ENCODE measurements around the gene TNFRSF4.

The TNFRSF4 gene

DNA sequence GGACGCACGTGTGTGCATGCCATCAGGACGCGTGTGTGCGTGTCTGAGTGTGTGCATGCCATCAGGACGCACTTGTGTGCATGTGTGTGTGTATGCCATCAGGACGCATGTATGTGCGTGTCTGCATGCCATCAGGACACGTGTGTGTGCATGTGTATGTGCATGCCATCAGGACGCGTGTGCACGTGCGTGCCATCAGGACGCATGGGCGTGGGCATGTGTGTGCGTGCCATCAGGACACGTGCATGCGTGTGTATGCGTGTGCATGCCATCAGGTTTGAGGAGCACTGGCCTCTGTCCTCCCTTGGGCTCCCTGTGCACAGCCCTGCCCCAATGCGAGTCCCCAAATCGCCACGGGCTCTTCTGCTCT lies 45.2 kb upstream of the TNFRSF4 start:
- Histone ChIP-seq H3K9me2 (replicated peaks; ENCODE audit: low read depth, low read length) (no peaks in the 10 kb centered on the region), H3K9me3 (ENCODE audit: insufficient read depth, low read depth, low read length) (no peaks in the 10 kb centered on the region), H3F3A (ENCODE audit: low read depth) (no peaks in the 10 kb centered on the region), H3K27me3 (ENCODE audit: insufficient read depth, low read length, poor library complexity, severe bottlenecking) (no peaks in the 10 kb centered on the region), H3K4me2 (ENCODE audit: low read depth, low read length, poor library complexity, severe bottlenecking) (no peak overlapping the region), H3K9ac (ENCODE audit: low read depth, low read length, poor library complexity, severe bottlenecking) (no peak overlapping the region), H3K36me3 (ENCODE audit: insufficient read depth, low read length) (peaks cover 32% of the 10 kb centered on the region; the same call in 1 of the 2 replicates), H4K20me1 (ENCODE audit: insufficient read depth, low read length, poor library complexity, severe bottlenecking) (no peaks in the 10 kb centered on the region), H3K4me3 (ENCODE audit: low read length, poor library complexity, severe bottlenecking) (no peak overlapping the region), H3K4me1 (ENCODE audit: insufficient read depth, low read length, poor library complexity, severe bottlenecking) (no peaks in the 10 kb centered on the region), H3K79me2 (ENCODE audit: insufficient read depth, low read length) (peaks cover 4% of the 10 kb centered on the region; the same call in 1 of the 2 replicates), H2AFZ (ENCODE audit: low read length) (no peak overlapping the region)
- no peak for TF ChIP-seq EZH2phosphoT487 (IDR thresholded peaks at IDR 0.05; ENCODE audit: borderline replicate concordance)
- TF ChIP-seq, protein P1, sequence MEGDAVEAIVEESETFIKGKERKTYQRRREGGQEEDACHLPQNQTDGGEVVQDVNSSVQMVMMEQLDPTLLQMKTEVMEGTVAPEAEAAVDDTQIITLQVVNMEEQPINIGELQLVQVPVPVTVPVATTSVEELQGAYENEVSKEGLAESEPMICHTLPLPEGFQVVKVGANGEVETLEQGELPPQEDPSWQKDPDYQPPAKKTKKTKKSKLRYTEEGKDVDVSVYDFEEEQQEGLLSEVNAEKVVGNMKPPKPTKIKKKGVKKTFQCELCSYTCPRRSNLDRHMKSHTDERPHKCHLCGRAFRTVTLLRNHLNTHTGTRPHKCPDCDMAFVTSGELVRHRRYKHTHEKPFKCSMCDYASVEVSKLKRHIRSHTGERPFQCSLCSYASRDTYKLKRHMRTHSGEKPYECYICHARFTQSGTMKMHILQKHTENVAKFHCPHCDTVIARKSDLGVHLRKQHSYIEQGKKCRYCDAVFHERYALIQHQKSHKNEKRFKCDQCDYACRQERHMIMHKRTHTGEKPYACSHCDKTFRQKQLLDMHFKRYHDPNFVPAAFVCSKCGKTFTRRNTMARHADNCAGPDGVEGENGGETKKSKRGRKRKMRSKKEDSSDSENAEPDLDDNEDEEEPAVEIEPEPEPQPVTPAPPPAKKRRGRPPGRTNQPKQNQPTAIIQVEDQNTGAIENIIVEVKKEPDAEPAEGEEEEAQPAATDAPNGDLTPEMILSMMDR (conservative IDR thresholded peaks at IDR 0.05; ENCODE audit: low read length), result no peak

DNA sequence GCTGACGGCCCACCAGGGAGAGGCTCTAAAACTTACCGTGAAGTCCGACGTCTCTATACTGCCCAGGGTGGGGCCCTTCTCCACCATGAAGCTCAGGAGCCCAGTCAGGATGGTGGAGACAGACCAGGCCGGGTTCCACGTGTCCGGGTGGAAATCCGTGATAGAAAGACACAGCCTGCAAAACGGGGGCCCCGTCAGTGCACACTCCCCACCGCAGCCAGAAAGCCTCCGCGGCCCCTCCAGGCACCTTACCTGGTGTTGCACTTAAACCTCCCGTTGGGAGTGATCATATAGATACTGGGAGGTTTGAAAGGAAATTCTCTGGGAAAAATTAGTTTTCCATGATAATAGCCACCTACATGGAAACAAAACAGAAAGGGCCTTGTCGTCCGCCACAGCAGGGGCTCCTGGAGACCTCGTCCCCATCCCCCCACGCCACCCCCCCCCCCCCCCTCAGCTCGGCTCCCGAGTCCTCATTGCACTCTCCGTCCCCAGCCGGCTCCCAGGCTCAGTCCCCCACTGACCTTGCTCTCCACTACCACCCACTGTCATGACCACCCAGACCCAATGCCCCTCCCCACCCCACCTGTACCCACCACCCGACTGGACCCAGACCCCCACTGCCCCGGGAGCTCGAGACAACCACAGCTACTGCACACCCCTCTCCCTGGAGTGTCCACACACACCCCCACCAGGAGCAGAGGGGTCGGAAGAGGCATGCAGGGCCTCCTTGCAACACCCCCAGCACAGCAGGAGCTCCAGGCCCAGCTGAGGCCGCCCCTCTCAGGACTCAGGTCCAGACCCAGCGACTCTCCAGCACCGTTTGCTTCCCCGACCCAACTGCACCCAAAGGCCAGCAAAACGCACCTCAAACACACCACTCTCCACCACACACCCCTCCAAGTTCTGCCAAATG lies 43.3 kb upstream of the TNFRSF4 start:
- H3K27me3 ChIP-seq (ENCODE audit: insufficient read depth, low read length, poor library complexity, severe bottlenecking), result no peaks in the 10 kb centered on the region
- TF ChIP-seq, protein P1 (conservative IDR thresholded peaks at IDR 0.05; ENCODE audit: low read length), result no peak
- TF ChIP-seq EZH2phosphoT487 (IDR thresholded peaks at IDR 0.05; ENCODE audit: borderline replicate concordance), result no peak
- H3K4me2 ChIP-seq (ENCODE audit: low read depth, low read length, poor library complexity, severe bottlenecking), result no peak overlapping the region
- peaks cover 27% of the 10 kb centered on the region; the same call in 1 of the 2 replicates for H3K36me3 ChIP-seq (ENCODE audit: insufficient read depth, low read length)
- H3K79me2 ChIP-seq (ENCODE audit: insufficient read depth, low read length), result peaks cover 4% of the 10 kb centered on the region; the same call in 1 of the 2 replicates
- no peaks in the 10 kb centered on the region for H3K9me3 ChIP-seq (ENCODE audit: insufficient read depth, low read depth, low read length)
- H2AFZ ChIP-seq (ENCODE audit: low read length), result no peak overlapping the region
- H3K4me3 ChIP-seq (ENCODE audit: low read length, poor library complexity, severe bottlenecking), result no peak overlapping the region
- no peak overlapping the region for H3K9ac ChIP-seq (ENCODE audit: low read depth, low read length, poor library complexity, severe bottlenecking)
- H3K4me1 ChIP-seq (ENCODE audit: insufficient read depth, low read length, poor library complexity, severe bottlenecking), result no peaks in the 10 kb centered on the region
- no peaks in the 10 kb centered on the region for H3F3A ChIP-seq (ENCODE audit: low read depth)
- no peaks in the 10 kb centered on the region for H4K20me1 ChIP-seq (ENCODE audit: insufficient read depth, low read length, poor library complexity, severe bottlenecking)
- no peaks in the 10 kb centered on the region for H3K9me2 ChIP-seq (replicated peaks; ENCODE audit: low read depth, low read length)

DNA sequence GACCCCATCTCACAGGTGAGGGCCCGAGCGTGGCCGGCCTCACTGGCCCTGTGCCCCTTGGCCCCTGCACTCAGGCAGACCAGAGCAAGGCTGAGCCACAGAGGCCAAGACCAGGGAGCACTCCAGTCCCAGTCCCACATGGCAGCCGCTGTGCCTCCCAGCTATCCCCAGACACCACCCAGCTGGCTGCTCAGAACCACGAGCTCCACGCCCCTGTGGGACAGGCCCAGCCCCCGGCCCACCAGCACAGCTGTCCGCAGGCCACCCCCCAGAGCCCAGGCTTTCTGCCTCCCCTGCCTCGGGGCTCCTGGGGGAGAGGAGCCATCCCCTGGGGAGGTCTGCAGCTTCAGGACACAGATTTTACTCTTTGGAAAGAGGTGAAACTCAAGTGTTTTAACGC lies 41.7 kb upstream of the TNFRSF4 start:
- Histone ChIP-seq H3K9me2 (replicated peaks; ENCODE audit: low read depth, low read length) (no peaks in the 10 kb centered on the region), H3K9ac (ENCODE audit: low read depth, low read length, poor library complexity, severe bottlenecking) (no peak overlapping the region), H3F3A (ENCODE audit: low read depth) (no peaks in the 10 kb centered on the region), H3K4me2 (ENCODE audit: low read depth, low read length, poor library complexity, severe bottlenecking) (no peak overlapping the region), H3K27me3 (ENCODE audit: insufficient read depth, low read length, poor library complexity, severe bottlenecking) (no peaks in the 10 kb centered on the region), H3K79me2 (ENCODE audit: insufficient read depth, low read length) (peaks cover 4% of the 10 kb centered on the region; the same call in 1 of the 2 replicates), H3K36me3 (ENCODE audit: insufficient read depth, low read length) (peaks cover 27% of the 10 kb centered on the region; the same call in 1 of the 2 replicates), H4K20me1 (ENCODE audit: insufficient read depth, low read length, poor library complexity, severe bottlenecking) (no peaks in the 10 kb centered on the region), H3K4me3 (ENCODE audit: low read length, poor library complexity, severe bottlenecking) (no peak overlapping the region), H2AFZ (ENCODE audit: low read length) (no peak overlapping the region), H3K9me3 (ENCODE audit: insufficient read depth, low read depth, low read length) (no peaks in the 10 kb centered on the region), H3K4me1 (ENCODE audit: insufficient read depth, low read length, poor library complexity, severe bottlenecking) (peaks cover 9% of the 10 kb centered on the region)
- TF ChIP-seq, protein P1 (conservative IDR thresholded peaks at IDR 0.05; ENCODE audit: low read length), result no peak
- TF ChIP-seq EZH2phosphoT487 (IDR thresholded peaks at IDR 0.05; ENCODE audit: borderline replicate concordance), result no peak

Data from Loucy (cell line).